ENCODE results near the gene ETV6. TPM values are rescaled to one million over a fixed set of nuclear protein-coding genes. Genes with fewer than 3 reads are reported as not detected.

Gene ETV6
- total RNA-seq, 6 donors from 2014 or later, result 22.2 to 93.2 (median 37.5) TPM

DNA sequence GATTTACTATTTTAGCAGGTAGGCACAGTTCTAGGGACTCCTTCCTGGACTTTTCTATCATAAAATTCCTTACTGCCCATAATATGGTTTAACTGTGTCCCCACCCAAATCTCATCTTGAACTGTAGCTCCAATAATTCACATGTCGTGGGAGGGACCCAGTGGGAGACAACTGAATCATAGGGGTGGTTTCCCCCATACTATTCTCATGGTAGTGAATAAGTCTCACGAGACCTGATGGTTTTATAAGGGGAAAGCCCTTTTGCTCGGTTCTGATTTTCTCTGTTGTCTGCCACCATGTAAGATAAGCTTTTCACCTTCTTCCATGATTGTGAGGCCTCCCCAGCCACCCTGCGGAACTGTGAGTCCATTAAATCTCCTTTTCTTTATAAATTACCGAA is 10.0 kb upstream of the ETV6 start:
- Histone ChIP-seq H3K9me3 (no peaks in the 10 kb centered on the region), H3K27me3 (no peaks in the 10 kb centered on the region), H3K4me3 (no peak overlapping the region), H3K27ac (no peak overlapping the region), H3K4me1 (no peaks in the 10 kb centered on the region), H3K36me3 (no peaks in the 10 kb centered on the region)
- 93 to 96% methylated on average over 5 of the region's 5 CpGs for WGBS, 2 donors
- DNase-seq (no peak), ATAC-seq (ENCODE audit: low FRiP score in 2 of 2) (no peak)
- TF ChIP-seq EP300 (IDR thresholded peaks at IDR 0.05), result no peak
- TF ChIP-seq, protein P1, sequence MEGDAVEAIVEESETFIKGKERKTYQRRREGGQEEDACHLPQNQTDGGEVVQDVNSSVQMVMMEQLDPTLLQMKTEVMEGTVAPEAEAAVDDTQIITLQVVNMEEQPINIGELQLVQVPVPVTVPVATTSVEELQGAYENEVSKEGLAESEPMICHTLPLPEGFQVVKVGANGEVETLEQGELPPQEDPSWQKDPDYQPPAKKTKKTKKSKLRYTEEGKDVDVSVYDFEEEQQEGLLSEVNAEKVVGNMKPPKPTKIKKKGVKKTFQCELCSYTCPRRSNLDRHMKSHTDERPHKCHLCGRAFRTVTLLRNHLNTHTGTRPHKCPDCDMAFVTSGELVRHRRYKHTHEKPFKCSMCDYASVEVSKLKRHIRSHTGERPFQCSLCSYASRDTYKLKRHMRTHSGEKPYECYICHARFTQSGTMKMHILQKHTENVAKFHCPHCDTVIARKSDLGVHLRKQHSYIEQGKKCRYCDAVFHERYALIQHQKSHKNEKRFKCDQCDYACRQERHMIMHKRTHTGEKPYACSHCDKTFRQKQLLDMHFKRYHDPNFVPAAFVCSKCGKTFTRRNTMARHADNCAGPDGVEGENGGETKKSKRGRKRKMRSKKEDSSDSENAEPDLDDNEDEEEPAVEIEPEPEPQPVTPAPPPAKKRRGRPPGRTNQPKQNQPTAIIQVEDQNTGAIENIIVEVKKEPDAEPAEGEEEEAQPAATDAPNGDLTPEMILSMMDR (IDR thresholded peaks at IDR 0.05), result no peak
- TF ChIP-seq POLR2AphosphoS5 (IDR thresholded peaks at IDR 0.05), result no peak
- TF ChIP-seq POLR2A (IDR thresholded peaks at IDR 0.05), result no peak

- TF ChIP-seq POLR2AphosphoS5 (IDR thresholded peaks at IDR 0.05) (no peak), EP300 (IDR thresholded peaks at IDR 0.05) (no peak), POLR2A (IDR thresholded peaks at IDR 0.05) (no peak)
- TF ChIP-seq, protein P1 (IDR thresholded peaks at IDR 0.05), result no peak
- Histone ChIP-seq H3K27ac (no peak overlapping the region), H3K4me1 (no peaks in the 10 kb centered on the region), H3K9me3 (no peaks in the 10 kb centered on the region), H3K27me3 (no peaks in the 10 kb centered on the region), H3K36me3 (no peaks in the 10 kb centered on the region), H3K4me3 (no peak overlapping the region)
- DNase-seq (no peak), ATAC-seq (ENCODE audit: low FRiP score in 2 of 2) (no peak)
- WGBS, 2 donors, result 82 to 90% methylated on average over 2 of the region's 2 CpGs
Observed at GRCh38 chr12:11641522-11641921, 8.0 kb upstream of the ETV6 start.

DNA sequence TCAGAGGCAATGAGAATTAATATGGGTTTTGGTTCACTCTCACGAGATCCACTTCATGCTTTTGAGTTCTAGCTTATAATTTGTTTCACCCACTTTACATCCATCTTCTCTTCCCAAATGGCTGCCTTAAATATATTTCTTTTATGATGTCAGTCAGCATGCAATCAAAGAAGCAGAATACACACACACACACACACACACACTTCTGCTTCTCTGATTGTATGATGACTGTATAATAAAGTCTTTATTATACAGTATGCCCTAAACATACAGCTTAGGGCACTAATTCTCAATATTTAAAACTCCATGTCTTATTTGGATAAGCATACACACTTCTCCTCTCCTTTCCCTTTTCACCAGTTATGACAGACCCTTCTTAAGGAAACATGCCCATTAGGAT is 6.7 kb upstream of the ETV6 start:
- DNase-seq (no peak), ATAC-seq (ENCODE audit: low FRiP score in 2 of 2) (no peak)
- no peak overlapping the region for H3K27ac ChIP-seq
- no peaks in the 10 kb centered on the region for H3K4me1 ChIP-seq
- no peak for TF ChIP-seq POLR2A (IDR thresholded peaks at IDR 0.05)
- TF ChIP-seq POLR2AphosphoS5 (IDR thresholded peaks at IDR 0.05), result no peak
- TF ChIP-seq EP300 (IDR thresholded peaks at IDR 0.05), result no peak
- TF ChIP-seq, protein P1 (IDR thresholded peaks at IDR 0.05), result no peak
- no peaks in the 10 kb centered on the region for H3K36me3 ChIP-seq
- WGBS, 2 donors, result 73 to 88% methylated on average over 1 of the region's 1 CpG
- no peaks in the 10 kb centered on the region for H3K27me3 ChIP-seq
- no peak overlapping the region for H3K4me3 ChIP-seq
- no peaks in the 10 kb centered on the region for H3K9me3 ChIP-seq

DNA sequence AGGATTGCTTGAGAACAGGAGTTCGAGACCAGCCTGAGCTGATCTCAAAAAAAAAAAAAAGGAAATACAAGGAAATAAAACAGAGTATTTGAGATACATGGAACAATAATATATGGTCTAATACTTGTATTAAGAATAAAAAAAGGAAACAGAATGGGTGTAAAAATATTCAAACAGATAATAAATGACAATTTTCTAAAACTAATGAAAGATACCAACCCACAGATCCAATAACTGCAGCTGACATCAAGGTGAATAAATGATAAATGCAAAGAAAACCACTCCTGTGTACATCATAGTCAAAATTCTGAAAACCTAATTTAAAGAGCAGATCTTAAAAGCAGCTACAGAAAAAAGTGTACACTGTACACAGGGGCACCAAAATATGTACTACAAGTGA is 4.1 kb upstream of the ETV6 start:
- ATAC-seq (ENCODE audit: low FRiP score in 2 of 2), result no peak
- WGBS, 2 donors, result 95 to 97% methylated on average over 1 of the region's 1 CpG

More for the DNA sequence above, 4.1 kb upstream of the ETV6 start:
- Histone ChIP-seq H3K9me3 (no peaks in the 10 kb centered on the region), H3K4me3 (no peak overlapping the region), H3K36me3 (no peaks in the 10 kb centered on the region), H3K4me1 (peaks cover 0 to 7% (median 2%) of the 10 kb centered on the region in 4 donors), H3K27ac (no peak overlapping the region), H3K27me3 (no peaks in the 10 kb centered on the region)
- TF ChIP-seq EP300 (IDR thresholded peaks at IDR 0.05), result no peak
- no peak for TF ChIP-seq POLR2AphosphoS5 (IDR thresholded peaks at IDR 0.05)
- TF ChIP-seq, protein P1 (IDR thresholded peaks at IDR 0.05), result no peak
- no peak for TF ChIP-seq POLR2A (IDR thresholded peaks at IDR 0.05)
- DNase-seq, result no peak

Data from upper lobe of left lung (tissue), 6 donors.